HG03342 (cell line): Measurements from ENCODE around the gene GTF2IRD2.
"Not testable (repeated sequence)": the region's sequence is repeated elsewhere in the genome, so short reads cannot be mapped to it uniquely, and the experiment has no call there.

Experiments used
- ATAC-seq: cut with Tn5 transposase; IDR thresholded peaks from one replicate; pipeline ENCODE4 v1.9.1; 2021; ENCODE audit warnings: mild to moderate bottlenecking, moderate library complexity; ENCODE audit not compliant: unreplicated experiment

Gene GTF2IRD2

DNA sequence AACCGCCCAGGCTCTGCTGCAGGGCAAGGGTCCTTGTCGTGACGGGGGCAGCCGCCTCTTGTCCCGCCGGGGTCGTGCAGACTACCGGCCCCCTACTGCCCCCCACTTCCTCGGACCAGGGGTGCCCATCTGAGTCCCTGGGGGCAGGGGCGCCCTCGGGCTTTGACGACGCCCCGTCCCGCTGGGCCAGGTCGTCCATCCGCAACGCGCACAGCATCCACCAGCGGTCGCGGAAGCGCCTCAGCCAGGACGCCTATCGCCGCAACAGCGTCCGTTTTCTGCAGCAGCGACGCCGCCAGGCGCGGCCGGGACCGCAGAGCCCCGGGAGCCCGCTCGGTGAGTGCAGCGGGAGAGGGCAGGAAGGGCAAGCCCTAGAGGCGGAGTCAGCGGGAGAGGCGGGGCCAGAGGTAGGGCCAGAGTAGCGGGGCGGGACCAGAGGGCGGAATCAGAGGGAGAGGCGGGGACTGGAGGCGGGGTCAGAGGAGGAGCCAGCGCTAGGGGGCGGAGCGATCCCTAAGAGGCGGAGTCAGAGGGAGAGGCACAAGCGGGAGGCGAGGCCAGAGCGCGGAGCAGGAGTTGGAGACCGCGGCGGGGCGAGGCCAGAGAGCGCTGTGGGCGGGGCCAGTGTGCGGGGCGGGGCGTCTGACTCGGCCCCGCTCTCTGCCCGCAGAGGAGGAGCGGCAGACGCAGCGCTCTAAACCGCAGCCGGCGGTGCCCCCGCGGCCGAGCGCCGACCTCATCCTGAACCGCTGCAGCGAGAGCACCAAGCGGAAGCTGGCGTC, 62.8 kb downstream of the GTF2IRD2 start:
- ATAC-seq: peak; percentile 91

DNA sequence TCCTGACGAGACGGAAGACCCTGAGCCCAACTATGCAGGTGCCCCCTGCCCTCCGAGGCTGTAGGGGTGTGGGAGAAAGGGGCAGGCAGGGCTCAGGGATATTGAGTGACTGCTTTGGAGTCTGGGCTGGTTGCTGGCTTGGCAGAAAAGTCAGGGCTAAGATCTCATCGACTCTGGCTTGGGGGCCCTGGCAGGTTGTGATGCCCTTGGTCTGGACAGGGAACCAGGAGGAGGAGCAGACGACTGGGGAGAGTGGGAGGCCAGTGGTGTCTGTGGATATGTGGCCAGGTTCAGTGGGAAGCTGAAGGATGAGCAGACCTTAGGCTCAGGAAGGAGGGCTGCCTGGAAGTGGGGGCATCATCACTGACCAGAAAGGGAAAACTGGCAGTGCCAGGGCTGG, 67.8 kb downstream of the GTF2IRD2 start:
- ATAC-seq: not testable (repeated sequence)

DNA sequence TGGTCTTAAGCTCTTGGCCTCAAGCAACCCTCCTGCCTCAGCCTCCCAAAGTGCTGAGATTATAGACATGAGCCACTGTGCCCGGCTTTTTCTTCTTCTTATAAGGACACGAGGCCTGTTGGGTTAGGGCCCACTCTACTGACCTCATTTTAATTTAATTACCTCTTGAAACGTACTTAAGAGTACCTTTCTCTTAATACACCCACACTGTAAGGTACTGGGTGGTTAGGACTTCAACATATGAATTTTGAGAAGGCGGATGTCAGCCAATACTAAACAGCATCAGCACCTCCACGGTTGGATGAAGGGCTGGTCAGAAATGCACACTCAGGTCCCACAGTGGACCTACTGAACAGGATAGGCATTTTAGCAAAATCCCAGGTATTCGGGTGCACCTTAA, 69.7 kb downstream of the GTF2IRD2 start:
- ATAC-seq: not testable (repeated sequence)

DNA sequence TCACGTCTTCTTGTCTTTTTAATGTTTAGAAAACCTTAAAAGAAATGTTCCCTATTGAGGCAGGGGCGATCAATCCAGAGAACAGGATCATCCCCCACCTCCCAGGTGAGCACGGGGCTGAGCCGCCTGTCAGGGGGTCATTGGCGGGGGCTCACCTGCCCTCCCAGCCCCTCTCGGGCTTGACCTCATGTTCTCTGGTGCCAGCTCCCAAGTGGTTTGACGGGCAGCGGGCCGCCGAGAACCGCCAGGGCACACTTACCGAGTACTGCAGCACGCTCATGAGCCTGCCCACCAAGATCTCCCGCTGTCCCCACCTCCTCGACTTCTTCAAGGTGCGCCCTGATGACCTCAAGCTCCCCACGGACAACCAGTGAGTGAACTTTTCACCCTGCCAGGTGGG, 72.4 kb downstream of the GTF2IRD2 start:
- not testable (repeated sequence) for ATAC-seq

DNA sequence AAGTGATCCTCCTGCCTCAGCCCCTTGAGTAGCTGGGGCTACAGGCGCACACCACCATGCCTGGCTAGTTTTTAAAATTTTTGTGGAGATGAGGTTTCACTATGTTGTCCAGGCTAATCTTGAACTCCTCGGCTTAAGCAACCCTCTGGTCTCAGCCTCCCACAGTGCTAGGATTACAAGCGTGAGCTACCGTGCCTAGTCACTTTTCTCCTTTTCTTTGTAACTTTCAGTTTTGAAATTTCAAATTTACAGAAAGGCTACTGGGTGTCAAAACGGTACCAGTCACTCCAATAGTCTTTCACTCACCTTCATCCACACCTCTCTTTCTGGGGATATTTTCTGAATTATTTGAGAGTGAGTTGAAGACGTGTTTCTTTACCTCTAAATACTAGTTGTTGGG, 76.3 kb downstream of the GTF2IRD2 start:
- ATAC-seq: peak; percentile 31

DNA sequence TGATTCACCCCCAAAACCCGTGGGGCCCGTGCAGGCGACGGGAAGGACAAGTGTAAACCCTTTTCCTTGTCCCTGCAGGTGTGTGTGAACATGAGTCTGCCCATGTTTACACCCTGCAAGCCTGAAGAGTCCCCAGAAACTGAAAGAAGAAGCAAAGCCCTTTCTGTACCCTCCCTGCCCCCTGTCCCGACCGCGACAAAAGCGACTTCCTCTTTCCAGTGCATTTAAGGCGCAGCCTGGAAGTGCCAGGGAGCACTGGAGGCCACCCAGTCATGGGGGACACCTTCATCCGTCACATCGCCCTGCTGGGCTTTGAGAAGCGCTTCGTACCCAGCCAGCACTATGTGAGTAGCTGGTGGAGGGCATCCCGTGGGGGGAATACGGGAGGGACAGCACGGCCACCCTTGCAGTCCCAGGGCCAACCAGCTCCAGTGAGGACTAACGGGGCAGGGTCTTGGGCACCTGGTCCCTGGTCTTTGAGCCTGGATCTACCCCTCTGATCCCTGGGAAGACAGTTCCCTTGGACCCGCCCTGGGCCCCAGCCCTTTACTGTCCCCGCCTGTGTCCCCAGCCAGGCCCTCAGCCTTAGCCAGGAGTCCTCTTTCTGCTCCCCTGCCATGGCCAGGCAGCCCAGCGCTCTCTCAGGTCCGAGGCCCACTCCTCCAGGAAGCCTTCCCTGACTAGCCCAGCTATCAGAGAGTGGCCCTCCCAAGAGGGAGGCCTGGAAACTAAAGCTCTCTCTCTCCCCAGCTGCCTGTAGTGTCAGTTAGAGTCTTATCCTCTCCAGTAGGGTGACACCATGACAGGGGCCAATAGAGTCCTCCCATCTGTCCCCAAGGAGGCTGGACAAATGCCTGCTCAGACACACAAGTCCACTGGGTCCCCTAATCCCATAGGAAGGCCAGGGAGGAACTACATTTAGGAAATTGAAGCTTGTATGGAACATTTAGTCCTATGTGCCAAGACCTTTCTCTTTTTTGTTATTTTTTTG, 77.3 kb downstream of the GTF2IRD2 start, which contains the start of gene NCF1:
NCF1 (plus strand) TSS at position 252 of the 991 bp plus-strand sequence; CDS start at position 273, 21 bp downstream.
- ATAC-seq: peak; percentile 85

DNA sequence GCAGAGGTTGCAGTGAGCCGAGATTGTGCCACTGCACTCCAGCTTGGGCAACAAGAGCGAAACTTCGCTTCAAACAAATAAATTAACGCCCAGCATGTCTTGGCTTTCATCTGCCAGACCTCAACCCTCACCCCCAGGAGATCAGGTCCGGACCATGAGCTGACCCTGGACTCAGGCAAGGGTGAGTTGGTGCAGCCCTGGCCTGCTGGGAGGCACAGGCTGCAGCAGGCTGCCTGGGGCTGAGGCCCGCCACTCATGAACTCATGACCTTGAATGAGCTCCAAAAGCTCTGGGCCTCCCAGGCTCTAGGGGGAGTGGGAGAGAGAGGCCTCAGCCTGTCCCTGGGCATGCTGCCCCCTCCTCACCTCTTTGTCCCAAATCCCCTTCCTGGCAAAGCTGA, 79.3 kb downstream of the GTF2IRD2 start:
- ATAC-seq: not testable (repeated sequence)

DNA sequence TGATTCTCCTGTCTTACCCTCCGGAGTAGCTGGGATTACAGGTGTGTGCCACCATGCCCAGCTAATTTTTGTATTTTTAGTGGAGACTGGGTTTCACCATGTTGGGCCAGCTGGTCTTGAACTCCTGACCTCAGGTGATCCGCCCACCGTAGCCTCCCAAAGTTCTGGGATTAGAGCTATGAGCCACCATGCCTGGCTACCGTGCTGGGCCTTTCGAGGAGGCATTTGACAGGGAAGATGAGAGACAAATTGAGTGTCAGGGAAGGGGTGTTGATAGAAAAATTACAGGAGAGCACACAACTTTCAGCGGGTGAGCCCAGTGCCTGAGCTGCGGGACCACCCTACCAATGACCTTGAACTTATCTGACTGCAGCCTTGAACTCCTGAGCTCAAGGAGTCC, 81.3 kb downstream of the GTF2IRD2 start:
- not testable (repeated sequence) for ATAC-seq

DNA sequence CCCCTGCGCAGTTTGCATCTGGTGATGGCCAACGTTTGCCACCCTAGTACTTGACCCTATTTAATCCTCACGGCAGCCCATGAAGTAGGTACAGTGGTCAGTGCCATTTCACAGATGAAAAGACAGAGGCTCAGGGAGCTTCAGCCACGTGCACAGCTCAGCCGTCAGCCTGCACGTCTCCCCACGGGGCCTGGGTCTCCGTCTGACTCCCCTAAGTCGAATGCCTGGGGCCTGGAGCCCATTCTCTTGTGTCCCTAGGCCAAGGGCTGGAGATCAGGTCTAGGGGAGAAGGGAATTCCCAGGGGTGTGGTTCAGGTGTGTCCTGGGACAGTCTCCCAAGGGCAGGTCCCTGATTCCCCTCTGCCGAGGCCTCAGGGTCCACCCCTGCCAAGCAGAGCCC, 84.4 kb downstream of the GTF2IRD2 start:
- not testable (repeated sequence) for ATAC-seq

DNA sequence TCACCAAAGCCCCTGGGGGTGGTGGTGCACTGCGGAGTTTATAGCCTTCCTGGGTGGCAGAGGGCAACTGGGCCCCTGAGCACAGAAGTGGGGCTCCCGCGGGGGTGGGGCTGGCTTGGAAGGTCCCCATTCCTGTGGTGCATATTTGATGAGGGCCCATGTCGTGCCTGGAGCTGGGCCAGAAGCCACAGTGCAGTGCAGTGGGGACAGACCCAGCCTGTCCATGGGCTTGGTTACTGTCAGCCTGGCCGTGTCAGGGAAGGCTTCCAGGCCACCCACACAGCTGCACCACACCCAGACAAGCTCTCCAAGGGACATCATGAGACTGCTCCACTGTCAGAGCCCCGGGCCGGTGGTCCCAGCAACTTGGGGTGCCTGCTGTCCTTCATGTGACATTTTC, 84.9 kb downstream of the GTF2IRD2 start:
- ATAC-seq: not testable (repeated sequence)

DNA sequence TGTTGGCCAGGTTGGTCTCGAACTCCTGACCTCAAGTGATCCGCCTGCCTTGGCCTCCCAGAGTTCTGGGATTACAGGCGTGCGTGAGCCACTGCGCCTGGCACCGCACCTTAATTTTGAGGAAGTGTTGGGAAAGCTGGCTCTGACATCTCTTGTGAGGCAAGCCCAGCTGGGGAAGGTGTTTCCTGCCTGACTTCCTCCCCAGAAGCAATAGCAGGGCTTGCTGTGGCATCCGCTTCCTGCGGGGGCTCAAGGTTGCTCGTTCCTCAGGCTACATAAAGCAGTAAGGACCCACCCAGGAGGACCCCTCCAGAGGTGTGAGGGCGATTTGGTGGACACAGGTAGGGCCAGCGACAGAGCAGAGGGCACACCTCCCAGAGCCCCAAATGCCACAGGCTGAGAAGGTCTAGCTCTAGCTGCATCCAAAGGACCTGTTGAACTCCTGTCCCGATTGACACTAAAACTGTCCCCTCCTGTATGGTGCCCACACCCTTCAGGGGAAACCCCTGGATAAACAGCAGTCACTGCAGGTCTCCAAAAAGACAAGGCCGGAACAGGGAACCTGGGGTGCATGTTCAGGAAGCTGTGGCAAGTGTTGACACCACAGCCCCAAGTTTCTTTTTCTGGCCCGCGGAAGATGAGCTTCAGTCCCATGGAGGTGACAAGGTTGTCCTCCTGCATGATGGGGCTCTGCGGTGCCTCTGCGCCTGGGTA, 86.0 kb downstream of the GTF2IRD2 start:
- peak; percentile 30 for ATAC-seq

DNA sequence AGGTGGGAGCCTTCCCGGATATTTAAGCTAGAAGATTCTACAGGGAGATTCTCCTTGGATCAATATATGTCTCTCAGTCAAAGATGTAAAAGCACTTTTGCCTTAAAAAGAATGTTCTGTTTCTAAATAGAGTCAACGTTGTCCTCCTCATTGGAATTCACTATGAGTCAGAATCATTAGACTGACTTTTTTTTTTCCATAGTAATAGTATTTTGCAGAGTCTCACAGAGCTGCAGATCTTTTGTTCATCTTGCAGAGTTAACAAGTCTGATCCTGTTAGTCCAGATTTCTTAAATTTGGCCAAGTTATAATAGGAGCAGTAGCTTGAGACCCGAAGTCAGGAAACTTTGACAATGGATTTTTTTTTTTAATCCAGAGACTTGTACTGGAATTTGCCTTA, 92.4 kb downstream of the GTF2IRD2 start:
- not testable (repeated sequence) for ATAC-seq

DNA sequence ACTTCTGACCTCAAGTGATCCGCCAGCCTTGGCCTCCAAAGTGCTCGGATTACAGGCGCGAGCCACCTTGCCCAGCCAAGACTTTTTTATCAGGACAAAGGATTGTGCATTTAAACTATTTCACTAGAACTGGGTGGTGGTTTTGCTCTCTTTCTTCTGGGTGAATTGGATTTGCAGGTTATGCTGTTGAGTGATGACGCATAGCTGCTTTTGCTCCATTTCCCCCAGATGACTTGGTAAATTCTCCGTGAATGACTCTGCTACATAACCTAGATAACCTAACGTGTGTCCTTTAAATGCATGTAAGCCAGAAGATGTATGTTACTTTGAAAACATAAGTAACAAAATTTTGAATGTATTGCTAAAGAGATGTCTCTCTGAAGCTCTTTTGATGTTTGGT, 93.1 kb downstream of the GTF2IRD2 start:
- ATAC-seq: not testable (repeated sequence)

DNA sequence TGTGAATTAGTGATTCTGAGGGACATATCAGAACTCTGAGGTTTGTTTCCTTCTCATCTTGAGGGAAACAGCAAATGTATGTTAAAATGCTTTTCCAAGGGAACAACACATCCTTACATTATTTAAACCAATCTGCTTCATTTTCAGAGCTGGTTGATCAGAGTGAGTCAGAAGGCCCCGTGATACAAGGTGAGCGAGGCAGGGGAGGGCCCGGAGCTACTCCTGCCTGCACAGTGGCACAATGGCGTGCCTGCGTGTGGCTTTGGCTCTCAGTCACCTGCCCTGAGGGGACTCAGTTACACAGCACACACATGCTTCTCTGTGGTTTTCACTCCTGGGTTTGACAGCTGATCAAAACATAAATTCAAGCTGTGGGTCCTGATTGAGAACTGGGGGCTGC, 94.7 kb downstream of the GTF2IRD2 start:
- ATAC-seq: not testable (repeated sequence)

DNA sequence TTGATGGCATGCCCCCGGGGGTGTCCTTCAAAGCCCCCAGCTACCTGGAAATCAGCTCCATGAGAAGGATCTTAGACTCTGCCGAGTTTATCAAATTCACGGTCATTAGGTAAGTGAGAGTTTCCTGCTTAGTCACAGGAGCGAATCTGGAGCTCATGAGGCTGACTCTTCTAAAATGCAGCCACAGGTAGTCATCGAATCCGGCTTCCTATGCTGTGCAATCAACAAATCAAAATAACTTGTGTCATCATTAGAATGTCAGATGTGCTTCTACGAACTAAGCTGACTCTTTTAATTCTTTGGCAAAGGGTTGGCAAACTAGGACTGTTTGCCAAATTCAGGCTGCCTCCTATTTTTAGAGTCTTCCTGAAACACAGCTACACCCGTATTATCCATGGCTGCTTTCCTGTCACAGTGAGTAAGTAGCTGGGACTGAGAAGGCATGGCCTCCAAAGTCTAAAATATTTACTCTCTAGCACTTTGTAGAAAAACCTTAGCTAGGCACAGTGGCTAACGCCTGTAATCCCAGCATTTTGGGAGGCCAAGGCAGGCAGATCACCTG, 97.4 kb downstream of the GTF2IRD2 start:
- not testable (repeated sequence) for ATAC-seq
